Bronchial epithelial cell (primary cell): ENCODE results near the gene COL15A1. TPM values are rescaled to one million over a fixed set of nuclear protein-coding genes. Genes with fewer than 3 reads are reported as not detected.
"Not testable (repeated sequence)": the region's sequence is repeated elsewhere in the genome, so short reads cannot be mapped to it uniquely, and the experiment has no call there.

Experiments used
- DNase-seq: peaks from one replicate; pipeline ENCODE4 v3.0.0-alpha.2; 2010; ENCODE audit warnings: low read depth
- FAIRE-seq: peaks from 2 replicates; lab custom pipeline; 2011; peaks lifted over from hg19 to GRCh38; lab: Jason Lieb, UNC
- H3K27me3 ChIP-seq: 2 replicates; pipeline ENCODE4 v1.5.1; 2011; ENCODE audit warnings: low read length; ENCODE audit not compliant: control insufficient read depth, insufficient read depth
- H3K36me3 ChIP-seq: 2 replicates; pipeline ENCODE4 v1.5.1; 2011; ENCODE audit warnings: low read length; ENCODE audit not compliant: control insufficient read depth, insufficient read depth
- H3K4me3 ChIP-seq: 2 replicates; pipeline ENCODE4 v1.5.1; 2011; ENCODE audit warnings: mild to moderate bottlenecking, low read depth, low read length, control low read depth
- CTCF ChIP-seq: IDR thresholded peaks from 2 replicates; pipeline ENCODE4 v1.5.1; 2011; ENCODE audit warnings: mild to moderate bottlenecking, moderate library complexity, low read length, control low read depth, inconsistent platforms; ENCODE audit not compliant: insufficient read depth, severe bottlenecking
- total RNA-seq: library from RNA; depleted of rRNA; stranded (reverse); fragments of >200 nt; gene quantifications from 2 replicates; pipeline ENCODE4 v1.2.1, GENCODE V29; 2014

COL15A1 gene
- total RNA-seq, 1 donor from 2014 or later = 1.6 TPM

GRCh38 chr9:99092643-99093491, 149.2 kb downstream of the COL15A1 start:
- Histone ChIP-seq H3K4me3 (no peak overlapping the region), H3K36me3 (no peaks in the 10 kb centered on the region), H3K27me3 (no peaks in the 10 kb centered on the region)
- TF ChIP-seq CTCF = no peak
- no peak for DNase-seq
- peak; percentile 13 for FAIRE-seq

- FAIRE-seq = no peak
Observed at GRCh38 chr9:99093492-99093791, 149.7 kb downstream of the COL15A1 start.

GRCh38 chr9:99095565-99095964, 151.9 kb downstream of the COL15A1 start:
- no peak for DNase-seq
- Histone ChIP-seq H3K27me3 (no peaks in the 10 kb centered on the region), H3K4me3 (no peak overlapping the region), H3K36me3 (no peaks in the 10 kb centered on the region)
- no peak for TF ChIP-seq CTCF
- FAIRE-seq = no peak

More at GRCh38 chr9:99093492-99093791, 149.7 kb downstream of the COL15A1 start:
- H3K27me3 ChIP-seq = no peaks in the 10 kb centered on the region
- no peak for DNase-seq
- H3K36me3 ChIP-seq = no peaks in the 10 kb centered on the region
- no peak overlapping the region for H3K4me3 ChIP-seq
- TF ChIP-seq CTCF = no peak

- Histone ChIP-seq H3K36me3 (no peaks in the 10 kb centered on the region), H3K27me3 (no peaks in the 10 kb centered on the region), H3K4me3 (no peak overlapping the region)
- FAIRE-seq (no peak), DNase-seq (no peak)
- TF ChIP-seq CTCF = no peak
Observed at GRCh38 chr9:99096409-99096808, 152.7 kb downstream of the COL15A1 start.

GRCh38 chr9:99099806-99100585, 156.3 kb downstream of the COL15A1 start:
- DNase-seq, H3K4me3 ChIP-seq, H3K27me3 ChIP-seq, FAIRE-seq, H3K36me3 ChIP-seq: not testable (repeated sequence)

GRCh38 chr9:99101271-99101670, 157.6 kb downstream of the COL15A1 start:
- no peak for TF ChIP-seq CTCF
- Histone ChIP-seq H3K36me3 (no peaks in the 10 kb centered on the region), H3K27me3 (no peaks in the 10 kb centered on the region), H3K4me3 (no peak overlapping the region)
- FAIRE-seq (no peak), DNase-seq (peak; percentile 66)
